Measurements from ENCODE around the gene HYOU1.
"Not testable (repeated sequence)": the region's sequence is repeated elsewhere in the genome, so short reads cannot be mapped to it uniquely, and the experiment has no call there.

HYOU1 gene

GRCh38 chr11:119042927-119043326 is 14.1 kb downstream of the HYOU1 start:
- no peak for DNase-seq

- DNase-seq: no peak
Observed at GRCh38 chr11:119041821-119042514, 15.0 kb downstream of the HYOU1 start.

- not testable (repeated sequence) for DNase-seq
Observed at GRCh38 chr11:119039471-119039870, 17.5 kb downstream of the HYOU1 start.

- DNase-seq: no peak
Observed at GRCh38 chr11:119038884-119039283, 18.1 kb downstream of the HYOU1 start.

GRCh38 chr11:119034813-119035212 is 22.2 kb downstream of the HYOU1 start:
- no peak for DNase-seq

GRCh38 chr11:119033421-119033820 is 23.6 kb downstream of the HYOU1 start:
- DNase-seq: not testable (repeated sequence)

- no peak for DNase-seq
Observed at GRCh38 chr11:119031912-119032280, 25.1 kb downstream of the HYOU1 start.

GRCh38 chr11:119030329-119031047 is 26.5 kb downstream of the HYOU1 start, which contains the start of gene SLC37A4:
SLC37A4 (minus strand) TSS chr11:119030877.
- peak; percentile 99 for DNase-seq

GRCh38 chr11:119030029-119030328 is 27.0 kb downstream of the HYOU1 start:
- DNase-seq: no peak

GRCh38 chr11:119029340-119030028 is 27.5 kb downstream of the HYOU1 start:
- no peak for DNase-seq

GRCh38 chr11:119029069-119029339 is 28.0 kb downstream of the HYOU1 start:
- peak; percentile 85 for DNase-seq

GRCh38 chr11:119028346-119029068 is 28.5 kb downstream of the HYOU1 start:
- DNase-seq: no peak

- no peak for DNase-seq
Observed at GRCh38 chr11:119027561-119028345, 29.3 kb downstream of the HYOU1 start.

- DNase-seq: no peak
Observed at GRCh38 chr11:119026970-119027369, 30.0 kb downstream of the HYOU1 start.

- no peak for DNase-seq
Observed at GRCh38 chr11:119025978-119026766, 30.8 kb downstream of the HYOU1 start.

- no peak for DNase-seq
Observed at GRCh38 chr11:119025541-119025940, 31.5 kb downstream of the HYOU1 start.

GRCh38 chr11:119025099-119025473 is 31.9 kb downstream of the HYOU1 start:
- DNase-seq: no peak

- no peak for DNase-seq
Observed at GRCh38 chr11:119024430-119025098, 32.4 kb downstream of the HYOU1 start.

GRCh38 chr11:119023741-119024140 is 33.3 kb downstream of the HYOU1 start:
- no peak for DNase-seq

GRCh38 chr11:119021631-119022030 is 35.4 kb downstream of the HYOU1 start:
- DNase-seq: no peak

GRCh38 chr11:119019996-119020395 is 37.0 kb downstream of the HYOU1 start:
- DNase-seq: no peak

Measured in hematopoietic multipotent progenitor cell treated with erythropoietin and hydrocortisone succinate and interleukin-3 and kit ligand, for 8 days (in vitro differentiated cells).